GM19238 (cell line): ENCODE data around the gene PCDH9.
"Not testable (repeated sequence)": the region's sequence is repeated elsewhere in the genome, so short reads cannot be mapped to it uniquely, and the experiment has no call there.

Experiments used
- DNase-seq: peaks from one replicate; pipeline ENCODE4 v3.0.0; 2011; ENCODE audit warnings: low spot score; ENCODE audit not compliant: insufficient read length

The PCDH9 gene

DNA sequence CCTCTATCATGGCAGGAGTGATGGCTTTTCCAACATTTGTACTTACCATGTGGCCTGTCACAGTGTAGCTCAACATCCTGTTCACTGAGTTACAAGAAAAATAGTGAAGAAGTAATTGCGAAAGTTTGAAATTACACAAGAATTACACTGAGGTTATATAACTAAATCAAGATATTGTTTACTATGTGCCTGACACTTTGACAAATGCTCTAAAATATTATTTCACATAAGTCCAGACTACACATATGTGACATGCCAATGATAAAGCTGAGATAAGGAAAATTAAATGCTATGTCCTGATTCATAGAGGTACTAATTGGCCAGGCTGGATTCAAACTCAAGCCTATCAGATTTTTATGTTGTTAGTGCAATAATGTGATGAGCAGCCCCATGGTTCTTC is 451.7 kb downstream of the PCDH9 start:
- DNase-seq, result no peak

GRCh38 chr13:66775196-66775595 is 454.9 kb downstream of the PCDH9 start:
- no peak for DNase-seq

- DNase-seq, result no peak
These were observed 456.1 kb downstream of the PCDH9 start for GRCh38 chr13:66774046-66774445.

DNA sequence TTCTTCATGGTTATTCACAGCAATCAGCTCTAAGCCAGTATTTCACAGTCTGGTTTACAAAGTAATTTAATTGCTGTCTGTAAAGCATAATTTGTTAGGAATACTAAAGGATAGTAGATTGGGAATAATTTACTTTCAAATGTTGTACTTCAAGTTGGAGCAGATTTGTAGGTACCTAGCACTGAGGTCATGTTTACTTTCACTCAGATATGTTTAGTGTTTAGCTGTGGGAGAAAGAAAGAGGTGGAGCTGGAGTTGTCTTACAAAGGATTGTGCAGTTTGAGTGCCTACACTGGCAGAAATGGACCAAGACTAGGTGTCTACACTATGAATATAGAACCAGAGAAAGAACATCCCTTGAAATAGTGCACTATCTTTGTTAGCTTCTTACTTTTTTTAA is 464.6 kb downstream of the PCDH9 start:
- DNase-seq, result no peak

- DNase-seq, result not testable (repeated sequence)
These were observed 469.5 kb downstream of the PCDH9 start for GRCh38 chr13:66760678-66761077.

- no peak for DNase-seq
These were observed 470.2 kb downstream of the PCDH9 start for GRCh38 chr13:66759919-66760318.

- no peak for DNase-seq
These were observed 478.4 kb downstream of the PCDH9 start for GRCh38 chr13:66751691-66752090.

DNA sequence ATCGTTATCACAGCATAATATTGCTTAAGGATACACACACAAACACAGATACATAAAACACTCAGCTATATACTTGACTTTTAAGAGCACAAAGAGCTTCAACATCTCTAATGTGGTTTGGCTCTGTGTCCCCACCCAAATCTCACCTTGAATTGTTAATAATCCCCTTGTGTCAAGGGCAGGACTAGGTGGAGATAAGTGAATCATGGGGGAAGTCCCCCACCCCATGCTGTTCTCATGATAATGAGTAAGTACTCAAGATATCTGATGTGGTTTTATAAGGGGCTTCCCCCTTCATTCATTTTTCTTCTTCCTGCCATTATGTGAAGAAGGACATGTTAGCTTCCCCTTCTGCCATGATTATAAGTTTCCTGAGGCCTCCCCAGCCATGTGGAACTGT is 481.4 kb downstream of the PCDH9 start:
- DNase-seq, result no peak

DNA sequence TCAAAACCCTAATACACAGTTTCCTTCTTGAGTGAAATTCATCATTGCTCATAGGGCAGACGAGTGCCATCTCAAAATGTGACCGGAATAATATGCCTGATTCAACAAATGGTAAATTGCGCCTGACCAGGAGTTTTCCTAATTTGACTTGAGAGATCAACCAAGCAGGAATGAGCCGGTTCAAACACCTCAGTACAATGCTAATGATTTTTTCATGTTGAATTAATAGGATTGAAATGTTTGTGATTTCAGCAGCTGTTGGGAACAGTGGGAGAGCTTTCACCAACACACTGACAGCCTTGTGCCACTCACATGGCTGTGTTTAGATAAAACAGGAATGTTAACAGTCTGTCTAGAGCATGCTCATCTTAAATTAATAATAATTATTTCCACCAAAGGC is 484.8 kb downstream of the PCDH9 start:
- no peak for DNase-seq

- no peak for DNase-seq
These were observed 506.6 kb downstream of the PCDH9 start for GRCh38 chr13:66723576-66723975.

DNA sequence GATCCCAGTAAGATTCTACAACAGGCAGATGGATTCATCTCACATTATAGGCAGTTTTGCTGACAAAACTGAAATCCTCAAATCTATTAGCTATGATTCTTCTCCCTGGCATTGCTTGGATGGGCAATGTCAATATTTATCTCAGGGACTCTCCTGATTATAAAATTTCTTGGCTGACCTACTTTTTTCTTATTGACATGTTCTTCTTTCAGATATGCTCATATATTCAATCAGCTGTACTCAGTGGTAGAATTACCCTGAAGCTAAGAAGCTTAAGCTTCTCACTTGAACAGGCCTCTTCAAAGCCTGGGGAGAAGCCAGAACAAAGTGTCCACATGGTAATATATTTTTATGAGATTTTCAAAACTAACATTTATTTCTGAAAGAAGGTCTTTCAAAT is 513.6 kb downstream of the PCDH9 start:
- DNase-seq, result no peak

- no peak for DNase-seq
These were observed 515.3 kb downstream of the PCDH9 start for GRCh38 chr13:66714795-66715194.

GRCh38 chr13:66704110-66704509 is 526.0 kb downstream of the PCDH9 start:
- DNase-seq, result no peak

DNA sequence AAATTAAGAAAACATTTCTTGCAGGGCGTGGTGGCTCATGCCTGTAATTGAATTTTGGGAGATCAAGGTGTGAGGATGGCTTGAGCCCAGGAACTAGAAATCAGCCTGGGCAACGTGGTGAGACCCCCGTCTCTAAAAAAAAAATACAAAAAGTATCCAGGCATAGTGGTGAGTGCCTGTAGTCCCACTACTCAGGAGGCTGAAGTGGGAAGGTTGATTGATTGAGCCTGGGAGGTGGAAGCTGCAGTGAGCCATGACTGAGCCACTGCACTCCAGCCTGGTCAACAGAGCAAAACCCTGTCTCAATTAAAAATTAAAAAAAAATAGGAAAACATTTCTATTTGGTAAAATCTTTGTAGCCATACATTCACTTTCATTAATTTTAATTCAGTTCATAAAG is 526.5 kb downstream of the PCDH9 start:
- DNase-seq, result no peak

DNA sequence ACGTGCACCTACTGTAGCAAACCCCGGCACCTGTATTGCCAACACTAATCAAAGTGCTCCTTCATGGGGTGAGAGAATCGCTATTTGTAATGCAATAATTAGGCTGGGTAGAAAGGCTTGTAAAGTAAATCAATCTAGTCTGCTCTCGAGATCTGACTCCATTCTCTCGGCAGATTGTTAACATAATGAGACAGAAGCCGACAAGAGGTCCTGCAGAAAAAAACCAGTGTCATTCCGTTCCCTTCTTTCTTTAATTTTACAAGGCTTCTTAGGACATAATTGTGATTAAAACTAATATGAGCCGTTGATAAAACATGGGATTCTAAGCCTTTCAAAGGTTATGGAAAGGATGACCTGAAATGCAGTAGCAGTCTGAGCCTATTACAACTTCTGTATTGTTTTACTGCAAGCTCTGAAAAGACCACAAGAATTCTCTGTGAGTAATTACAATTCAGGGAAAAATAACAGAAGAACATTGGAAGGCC is 530.0 kb downstream of the PCDH9 start:
- DNase-seq, result no peak

- DNase-seq, result no peak
These were observed 536.5 kb downstream of the PCDH9 start for GRCh38 chr13:66693656-66694055.

- DNase-seq, result no peak
These were observed 539.0 kb downstream of the PCDH9 start for GRCh38 chr13:66691149-66691548.

- DNase-seq, result no peak
These were observed 540.5 kb downstream of the PCDH9 start for GRCh38 chr13:66689628-66690027.

DNA sequence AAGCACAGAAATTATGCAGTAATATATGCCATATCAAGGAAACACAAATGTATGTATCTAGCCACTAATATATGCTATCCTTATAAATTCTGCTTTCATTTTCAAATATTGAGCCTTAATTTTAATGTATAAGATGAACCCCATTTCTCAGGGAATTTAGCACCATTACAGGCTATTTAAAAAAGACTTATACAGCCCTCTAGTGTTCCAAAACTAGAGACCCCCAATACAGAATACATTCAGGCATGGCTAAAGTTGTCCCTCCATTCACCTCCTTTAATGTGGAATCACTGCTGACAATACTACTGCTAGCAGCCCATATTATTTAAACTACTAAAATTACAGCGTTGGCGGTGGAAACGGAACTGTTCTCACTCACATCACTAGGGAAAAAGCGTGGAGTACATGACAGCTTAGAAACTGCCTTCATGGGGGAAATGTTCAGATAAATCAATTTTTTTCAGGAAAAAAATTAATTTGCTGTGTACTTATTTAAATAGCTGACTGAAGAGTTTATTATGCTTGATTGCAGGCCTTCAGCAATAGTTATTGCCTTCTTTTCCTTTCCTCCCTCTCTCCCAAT is 541.0 kb downstream of the PCDH9 start:
- DNase-seq, result no peak

DNA sequence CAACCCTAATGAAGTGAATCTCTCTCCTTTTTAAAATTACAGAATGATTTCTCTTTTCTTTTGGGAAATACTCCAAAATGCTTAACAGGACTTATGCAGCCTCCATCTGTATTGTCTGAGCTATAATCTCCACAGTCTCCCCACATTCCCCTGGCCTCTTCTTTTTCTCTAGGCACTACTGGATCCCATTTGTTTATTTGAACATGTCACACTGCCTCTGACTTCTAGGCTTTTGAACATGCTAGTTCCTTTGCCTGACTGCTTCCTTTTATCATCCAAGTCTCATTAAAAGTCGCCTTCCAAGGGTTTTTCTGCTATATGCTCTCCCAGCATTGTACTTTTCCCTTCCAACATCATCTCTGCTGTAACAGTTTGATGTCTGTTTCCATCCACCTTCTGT is 548.7 kb downstream of the PCDH9 start:
- no peak for DNase-seq

GRCh38 chr13:66680031-66680430 is 550.1 kb downstream of the PCDH9 start:
- no peak for DNase-seq

DNA sequence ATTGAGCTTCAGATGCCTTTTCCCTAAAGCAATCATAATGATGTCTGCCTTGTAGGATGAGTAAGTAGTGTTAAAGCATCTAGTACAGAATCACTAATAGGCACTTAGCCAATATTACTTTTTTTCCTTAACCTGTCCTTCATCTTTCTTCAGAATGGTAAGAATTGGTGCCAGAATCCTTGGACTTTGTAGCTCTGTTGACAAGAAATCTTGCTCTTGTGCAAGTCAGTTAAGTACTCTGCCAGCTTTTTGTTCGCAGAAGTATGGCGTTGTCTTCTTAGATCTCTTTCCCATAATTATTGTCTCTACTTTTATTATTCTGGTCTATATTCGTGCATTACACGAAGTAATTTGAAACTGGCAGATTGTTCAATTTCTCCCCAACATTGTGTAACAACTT is 554.5 kb downstream of the PCDH9 start:
- no peak for DNase-seq

DNA sequence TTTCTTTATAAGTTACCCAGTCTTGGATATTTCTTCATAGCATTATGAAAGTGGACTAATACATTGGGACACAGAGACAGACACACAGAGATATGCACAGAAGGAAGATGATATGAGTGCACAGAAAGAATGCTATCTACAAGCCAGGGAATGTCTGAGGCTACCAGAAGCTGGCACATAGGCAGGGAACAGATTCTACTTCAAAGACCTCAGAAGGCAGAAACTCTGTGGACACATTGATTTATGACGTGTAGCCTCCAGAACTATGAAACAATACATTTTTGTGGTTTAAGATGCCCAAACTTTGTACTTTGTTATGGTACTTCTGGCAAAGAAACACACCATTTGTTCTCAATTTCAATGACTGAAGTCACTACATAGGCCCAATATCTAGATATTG is 556.7 kb downstream of the PCDH9 start:
- DNase-seq, result no peak

DNA sequence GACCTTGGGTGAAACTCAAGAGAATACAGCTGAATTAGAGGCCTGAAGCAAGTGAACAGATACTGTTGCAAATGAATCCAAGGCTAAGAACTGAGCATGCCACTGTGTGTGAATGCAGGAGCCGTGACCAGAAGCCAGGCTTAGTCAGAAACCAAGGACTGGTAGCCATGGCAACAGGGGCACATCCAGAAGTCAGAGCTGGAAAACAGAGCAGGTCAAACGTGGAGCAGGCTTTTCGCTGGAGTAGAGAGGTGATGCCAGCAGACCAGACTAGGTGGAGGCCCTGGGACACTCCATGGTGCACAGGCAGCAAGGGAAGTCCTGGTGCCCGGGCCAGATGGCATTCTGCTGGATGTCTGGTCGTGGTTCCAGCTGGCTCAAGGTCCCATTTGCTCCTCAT is 564.1 kb downstream of the PCDH9 start:
- no peak for DNase-seq
